Nephron progenitor cell (in vitro differentiated cells): ENCODE measurements around the gene CDCA5.
A peak's percentile ranks its signal among the peaks of the same experiment; 100 is the strongest.

ENCODE experiments used
- DNase-seq: peaks from one replicate; pipeline ENCODE4 v3.0.0; 2021
- H3K27ac Mint-ChIP-seq: 2 replicates; pipeline ENCODE4 v1.8.0; 2021; ENCODE audit warnings: mild to moderate bottlenecking, moderate library complexity, mixed read lengths
- H3K27me3 Mint-ChIP-seq: 2 replicates; pipeline ENCODE4 v1.8.0; 2021; ENCODE audit warnings: mild to moderate bottlenecking, low read depth, mixed read lengths; ENCODE audit not compliant: poor library complexity
- H3K36me3 Mint-ChIP-seq: 2 replicates; pipeline ENCODE4 v1.8.0; 2021; ENCODE audit warnings: low read depth, mixed read lengths
- H3K4me1 Mint-ChIP-seq: 2 replicates; pipeline ENCODE4 v1.8.0; 2021; ENCODE audit warnings: mixed read lengths
- H3K4me3 Mint-ChIP-seq: 2 replicates; pipeline ENCODE4 v1.8.0; 2021; ENCODE audit warnings: mild to moderate bottlenecking, moderate library complexity, mixed read lengths
- H3K9me3 Mint-ChIP-seq: 2 replicates; pipeline ENCODE4 v1.8.0; 2021; ENCODE audit warnings: mild to moderate bottlenecking, moderate library complexity, mixed read lengths
- CTCF ChIP-seq: fragments of 200-600 bp; sonication (generic); IDR thresholded peaks from 2 replicates; pipeline ENCODE4 v1.5.0; 2021; ENCODE audit warnings: antibody characterized with exemption

The CDCA5 gene

GRCh38 chr11:65130631-65131416 lies 47.0 kb upstream of the CDCA5 start:
- peaks cover 17% of the 10 kb centered on the region for H3K36me3 Mint-ChIP-seq

GRCh38 chr11:65129649-65130441 lies 46.0 kb upstream of the CDCA5 start:
- TF ChIP-seq CTCF = no peak
- Mint-ChIP-seq H3K27me3 (no peaks in the 10 kb centered on the region), H3K4me1 (peaks cover 13% of the 10 kb centered on the region), H3K27ac (no peak overlapping the region), H3K9me3 (no peaks in the 10 kb centered on the region), H3K36me3 (peaks cover 17% of the 10 kb centered on the region), H3K4me3 (no peak overlapping the region)
- no peak for DNase-seq

More at GRCh38 chr11:65130631-65131416, 47.0 kb upstream of the CDCA5 start:
- DNase-seq = no peak
- H3K4me1 Mint-ChIP-seq = peaks cover 23% of the 10 kb centered on the region
- H3K27me3 Mint-ChIP-seq = no peaks in the 10 kb centered on the region
- H3K4me3 Mint-ChIP-seq = no peak overlapping the region
- H3K9me3 Mint-ChIP-seq = no peaks in the 10 kb centered on the region
- H3K27ac Mint-ChIP-seq = peak overlapping the region; percentile 65
- TF ChIP-seq CTCF = no peak

- H3K27ac Mint-ChIP-seq = peak overlapping the region; percentile 81
- no peak for DNase-seq
Observed at GRCh38 chr11:65128182-65129145, 44.6 kb upstream of the CDCA5 start.

GRCh38 chr11:65127473-65128181 lies 43.8 kb upstream of the CDCA5 start:
- no peak for DNase-seq
- Mint-ChIP-seq H3K36me3 (peaks cover 22% of the 10 kb centered on the region), H3K27me3 (no peaks in the 10 kb centered on the region), H3K4me3 (no peak overlapping the region), H3K27ac (peak overlapping the region; percentile 81), H3K4me1 (peaks cover 13% of the 10 kb centered on the region), H3K9me3 (no peaks in the 10 kb centered on the region)
- no peak for TF ChIP-seq CTCF

More at GRCh38 chr11:65128182-65129145, 44.6 kb upstream of the CDCA5 start:
- H3K9me3 Mint-ChIP-seq = no peaks in the 10 kb centered on the region
- no peaks in the 10 kb centered on the region for H3K27me3 Mint-ChIP-seq
- H3K36me3 Mint-ChIP-seq = peaks cover 22% of the 10 kb centered on the region
- peaks cover 15% of the 10 kb centered on the region for H3K4me1 Mint-ChIP-seq
- TF ChIP-seq CTCF = no peak
- H3K4me3 Mint-ChIP-seq = no peak overlapping the region

GRCh38 chr11:65126624-65127274 lies 42.9 kb upstream of the CDCA5 start:
- no peaks in the 10 kb centered on the region for H3K27me3 Mint-ChIP-seq
- peaks cover 22% of the 10 kb centered on the region for H3K36me3 Mint-ChIP-seq
- no peak overlapping the region for H3K4me3 Mint-ChIP-seq
- H3K4me1 Mint-ChIP-seq = peaks cover 20% of the 10 kb centered on the region
- no peaks in the 10 kb centered on the region for H3K9me3 Mint-ChIP-seq
- DNase-seq = no peak
- no peak for TF ChIP-seq CTCF
- peak overlapping the region; percentile 74 for H3K27ac Mint-ChIP-seq
